ENCODE data around the gene LCN6.

- TF ChIP-seq, protein P1, sequence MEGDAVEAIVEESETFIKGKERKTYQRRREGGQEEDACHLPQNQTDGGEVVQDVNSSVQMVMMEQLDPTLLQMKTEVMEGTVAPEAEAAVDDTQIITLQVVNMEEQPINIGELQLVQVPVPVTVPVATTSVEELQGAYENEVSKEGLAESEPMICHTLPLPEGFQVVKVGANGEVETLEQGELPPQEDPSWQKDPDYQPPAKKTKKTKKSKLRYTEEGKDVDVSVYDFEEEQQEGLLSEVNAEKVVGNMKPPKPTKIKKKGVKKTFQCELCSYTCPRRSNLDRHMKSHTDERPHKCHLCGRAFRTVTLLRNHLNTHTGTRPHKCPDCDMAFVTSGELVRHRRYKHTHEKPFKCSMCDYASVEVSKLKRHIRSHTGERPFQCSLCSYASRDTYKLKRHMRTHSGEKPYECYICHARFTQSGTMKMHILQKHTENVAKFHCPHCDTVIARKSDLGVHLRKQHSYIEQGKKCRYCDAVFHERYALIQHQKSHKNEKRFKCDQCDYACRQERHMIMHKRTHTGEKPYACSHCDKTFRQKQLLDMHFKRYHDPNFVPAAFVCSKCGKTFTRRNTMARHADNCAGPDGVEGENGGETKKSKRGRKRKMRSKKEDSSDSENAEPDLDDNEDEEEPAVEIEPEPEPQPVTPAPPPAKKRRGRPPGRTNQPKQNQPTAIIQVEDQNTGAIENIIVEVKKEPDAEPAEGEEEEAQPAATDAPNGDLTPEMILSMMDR (IDR thresholded peaks at IDR 0.05) = no peak
- no peak for TF ChIP-seq POLR2A (IDR thresholded peaks at IDR 0.05)
Observed at GRCh38 chr9:136696502-136696901, 51.8 kb downstream of the LCN6 start.
